A172 (cell line): ENCODE measurements around the gene COX14. TPM values are rescaled to one million over a fixed set of nuclear protein-coding genes. Genes with fewer than 3 reads are reported as not detected.

ENCODE experiments used
- DNase-seq: peaks from one replicate; pipeline ENCODE4 v3.0.0-alpha.2; 2015; ENCODE audit warnings: low spot score
- total RNA-seq: library from RNA; depleted of rRNA; stranded (reverse); fragments of >200 nt; shearing (Covaris generic); gene quantifications from 2 replicates; pipeline ENCODE4 v1.2.3, GENCODE V29; 2014

COX14 gene
- total RNA-seq, 1 experiment from 2014 or later: 49.7 TPM

DNA sequence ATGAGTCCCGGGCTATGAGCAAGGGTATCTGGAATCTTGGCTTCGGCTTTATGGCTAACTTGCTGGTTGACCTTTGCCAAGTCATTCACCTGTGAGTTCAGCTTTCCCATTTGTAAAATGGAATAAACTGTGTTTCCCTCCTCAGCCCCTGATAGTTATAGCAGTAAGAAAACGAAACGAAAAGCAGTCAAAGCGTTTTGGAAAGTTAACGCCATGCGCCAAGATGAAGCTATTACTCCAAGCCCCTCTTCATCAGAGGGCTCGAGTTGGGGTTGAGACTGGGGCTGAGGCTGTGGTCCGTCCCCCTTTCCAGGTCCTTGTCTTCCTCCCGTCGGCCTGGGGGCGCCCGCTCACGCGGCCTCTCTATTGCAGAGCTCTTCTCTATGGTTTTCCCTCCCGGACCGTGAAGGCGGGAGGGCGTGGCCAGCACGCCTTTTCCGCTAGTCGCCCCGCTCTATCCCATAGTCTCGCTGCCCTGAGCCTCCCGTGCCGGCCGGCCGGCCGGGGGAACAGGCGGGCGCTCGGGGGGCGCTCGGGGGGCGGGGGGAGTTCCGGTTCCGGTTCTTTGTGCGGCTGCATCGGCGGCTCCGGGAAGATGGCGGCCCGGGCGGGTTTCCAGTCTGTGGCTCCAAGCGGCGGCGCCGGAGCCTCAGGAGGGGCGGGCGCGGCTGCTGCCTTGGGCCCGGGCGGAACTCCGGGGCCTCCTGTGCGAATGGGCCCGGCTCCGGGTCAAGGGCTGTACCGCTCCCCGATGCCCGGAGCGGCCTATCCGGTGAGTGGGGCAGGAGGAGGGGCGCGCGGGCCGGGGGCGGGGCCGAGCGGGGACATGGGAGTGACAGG is 27.0 kb upstream of the COX14 start, which contains the start of gene SMARCD1:
Gene SMARCD1 (plus strand): TSS at position 568 of the 840 bp plus-strand sequence. CDS start 28 bp downstream, at position 596.
- peak; percentile 85 for DNase-seq

DNA sequence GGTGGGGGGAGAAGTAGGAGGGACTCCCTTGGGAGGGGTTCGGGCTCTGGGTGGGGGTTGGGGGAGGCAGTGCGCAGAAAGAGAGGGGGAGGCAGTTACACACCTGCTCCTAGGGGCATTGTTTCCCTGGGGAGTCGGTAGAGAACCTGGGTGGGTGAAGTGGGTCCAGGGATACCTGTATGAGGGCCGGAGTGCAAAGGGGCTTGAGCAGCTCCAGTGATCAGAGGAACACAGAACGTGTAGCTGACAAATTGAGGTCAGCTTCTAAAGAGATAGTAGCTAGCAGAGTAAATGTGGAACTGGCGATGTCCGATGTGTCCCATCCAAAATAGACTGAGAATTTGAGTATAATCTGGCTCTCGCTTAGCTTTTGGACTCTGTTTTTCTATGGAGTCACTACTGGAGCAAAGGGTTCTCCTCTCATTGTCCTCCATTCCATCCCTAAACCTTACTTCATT is 26.4 kb upstream of the COX14 start:
- DNase-seq: no peak

DNA sequence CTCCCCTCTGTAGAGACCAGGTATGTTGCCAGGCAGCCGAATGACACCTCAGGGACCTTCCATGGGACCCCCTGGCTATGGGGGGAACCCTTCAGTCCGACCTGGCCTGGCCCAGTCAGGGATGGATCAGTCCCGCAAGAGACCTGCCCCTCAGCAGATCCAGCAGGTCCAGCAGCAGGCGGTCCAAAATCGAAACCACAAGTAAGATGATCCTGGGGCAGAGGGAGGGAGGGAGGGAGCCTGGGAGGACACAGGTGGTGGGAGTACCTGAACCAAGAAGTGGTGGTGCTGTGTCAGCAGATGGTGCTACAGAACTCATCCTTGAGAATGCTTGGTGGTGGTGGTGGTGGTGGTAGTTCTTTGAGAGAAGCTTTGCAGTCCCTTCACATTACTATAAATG is 25.9 kb upstream of the COX14 start:
- no peak for DNase-seq

DNA sequence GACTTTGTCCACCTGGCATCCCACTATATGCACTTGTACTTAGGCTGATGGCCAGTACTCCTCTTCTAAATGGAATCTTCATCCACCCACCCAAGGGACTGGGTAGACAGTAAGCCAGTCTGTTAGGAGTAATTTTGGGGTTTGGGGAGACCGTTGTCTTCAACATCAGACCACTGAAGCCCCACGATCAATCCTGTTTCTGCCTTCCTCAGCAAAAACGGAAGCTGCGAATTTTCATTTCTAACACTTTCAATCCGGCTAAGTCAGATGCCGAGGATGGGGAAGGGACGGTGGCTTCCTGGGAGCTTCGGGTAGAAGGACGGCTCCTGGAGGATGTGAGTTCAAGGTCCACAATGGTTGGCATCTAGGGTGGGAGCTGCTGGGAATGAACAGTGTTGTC is 24.9 kb upstream of the COX14 start:
- no peak for DNase-seq

DNA sequence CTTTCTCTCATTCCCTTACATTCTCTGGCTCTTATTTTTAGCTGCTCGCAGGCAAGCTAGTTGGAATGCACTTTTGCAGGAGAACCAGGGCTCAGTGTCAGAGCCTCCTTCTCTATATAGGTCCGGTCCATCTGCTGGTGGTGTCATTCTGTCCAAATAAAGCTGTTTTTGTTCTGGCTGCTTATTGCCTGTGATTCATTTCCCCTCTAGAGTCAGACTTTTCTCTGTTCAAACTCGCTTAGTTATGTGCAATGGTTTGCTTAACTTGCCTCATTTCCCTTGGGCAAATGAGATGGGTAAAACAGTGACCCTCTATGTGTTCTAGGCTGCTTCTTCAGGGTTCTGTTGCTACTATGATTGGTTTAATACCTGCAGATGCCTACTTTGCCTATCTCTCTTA is 24.0 kb upstream of the COX14 start:
- no peak for DNase-seq

DNA sequence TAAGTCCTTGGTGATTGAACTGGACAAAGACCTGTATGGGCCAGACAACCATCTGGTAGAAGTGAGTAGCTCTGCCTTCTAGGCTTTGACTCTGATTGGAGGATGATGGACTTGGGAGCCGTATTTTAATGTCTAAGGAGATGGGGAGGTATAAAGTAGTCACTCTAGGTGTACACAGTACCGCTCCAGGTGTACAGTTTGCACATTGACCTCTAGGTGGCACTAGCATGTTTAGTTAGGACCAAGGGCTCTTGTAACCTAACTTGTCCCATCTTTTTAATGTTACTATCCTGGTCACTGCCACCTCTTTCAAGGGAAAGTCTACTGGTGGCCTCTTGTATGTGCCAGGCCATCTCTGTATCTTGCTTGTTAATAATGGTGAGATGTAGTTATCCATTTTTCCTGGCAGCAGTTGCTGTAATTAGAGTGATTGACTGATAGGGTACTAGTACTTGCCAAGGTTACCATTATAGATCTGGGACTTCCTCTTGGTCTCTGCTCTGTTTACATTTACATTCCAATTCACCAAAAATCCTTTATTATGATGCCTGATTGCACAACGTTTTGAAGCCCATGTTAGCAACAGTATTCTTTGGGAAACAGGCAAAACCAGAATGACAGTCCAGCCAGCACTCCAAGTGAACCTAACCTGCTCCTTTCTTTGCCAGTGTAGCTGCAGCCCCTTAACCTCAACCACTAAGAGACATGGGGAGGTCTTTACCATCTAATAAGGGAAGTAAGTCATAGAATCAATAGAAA is 23.3 kb upstream of the COX14 start:
- peak; percentile 53 for DNase-seq

DNA sequence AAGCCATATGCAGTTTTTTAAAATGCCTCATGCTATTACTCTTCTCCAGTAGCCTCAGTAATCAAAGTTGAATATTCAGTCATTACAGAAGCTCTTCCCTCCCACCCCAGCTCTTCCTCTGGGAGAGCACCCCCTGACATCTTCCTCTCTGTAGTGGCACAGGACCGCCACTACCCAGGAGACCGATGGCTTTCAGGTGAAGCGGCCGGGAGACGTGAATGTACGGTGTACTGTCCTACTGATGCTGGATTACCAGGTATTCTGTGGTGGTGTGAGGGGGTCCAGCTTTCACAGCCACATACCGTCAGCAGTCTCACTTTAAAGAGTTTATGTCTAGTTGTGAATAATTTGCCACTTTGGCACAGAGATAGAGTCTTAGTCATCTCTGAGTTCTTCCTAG is 22.3 kb upstream of the COX14 start:
- no peak for DNase-seq

DNA sequence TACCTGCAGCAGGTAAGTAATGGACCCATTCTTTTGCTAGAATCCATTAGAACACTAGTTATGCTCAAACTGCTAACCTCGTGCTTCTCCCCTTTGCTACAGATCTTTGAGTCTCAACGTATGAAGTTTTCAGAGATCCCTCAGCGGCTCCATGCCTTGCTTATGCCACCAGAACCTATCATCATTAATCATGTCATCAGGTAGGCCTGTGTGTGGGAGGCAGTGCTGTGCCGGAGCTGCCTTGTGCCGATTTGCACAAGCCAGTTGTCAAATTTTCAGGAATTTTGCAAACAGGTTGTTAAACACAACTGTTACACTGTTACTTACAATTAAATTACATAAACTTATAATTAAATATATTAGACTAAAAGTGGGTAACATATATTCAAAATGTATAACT is 21.6 kb upstream of the COX14 start:
- DNase-seq: no peak

DNA sequence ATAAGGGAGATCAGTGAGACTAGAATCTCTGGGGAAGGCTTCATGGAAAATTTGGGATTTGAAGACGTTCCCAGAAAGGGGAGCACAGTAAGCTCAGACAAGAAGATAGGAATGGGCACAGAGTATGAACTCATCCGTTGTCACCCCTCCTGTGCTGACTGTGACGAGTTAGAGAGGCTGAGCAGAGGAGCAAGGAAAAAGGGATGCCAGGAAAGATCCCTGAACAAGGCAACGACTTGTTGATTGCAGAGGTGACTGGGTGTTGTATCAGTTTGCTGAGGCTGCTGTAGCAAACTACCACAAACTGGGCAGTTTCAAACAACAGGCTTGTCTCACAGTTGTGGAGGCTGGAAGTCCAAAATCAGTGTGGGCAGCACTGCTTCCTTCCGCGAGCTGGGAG is 14.1 kb upstream of the COX14 start:
- DNase-seq: no peak

DNA sequence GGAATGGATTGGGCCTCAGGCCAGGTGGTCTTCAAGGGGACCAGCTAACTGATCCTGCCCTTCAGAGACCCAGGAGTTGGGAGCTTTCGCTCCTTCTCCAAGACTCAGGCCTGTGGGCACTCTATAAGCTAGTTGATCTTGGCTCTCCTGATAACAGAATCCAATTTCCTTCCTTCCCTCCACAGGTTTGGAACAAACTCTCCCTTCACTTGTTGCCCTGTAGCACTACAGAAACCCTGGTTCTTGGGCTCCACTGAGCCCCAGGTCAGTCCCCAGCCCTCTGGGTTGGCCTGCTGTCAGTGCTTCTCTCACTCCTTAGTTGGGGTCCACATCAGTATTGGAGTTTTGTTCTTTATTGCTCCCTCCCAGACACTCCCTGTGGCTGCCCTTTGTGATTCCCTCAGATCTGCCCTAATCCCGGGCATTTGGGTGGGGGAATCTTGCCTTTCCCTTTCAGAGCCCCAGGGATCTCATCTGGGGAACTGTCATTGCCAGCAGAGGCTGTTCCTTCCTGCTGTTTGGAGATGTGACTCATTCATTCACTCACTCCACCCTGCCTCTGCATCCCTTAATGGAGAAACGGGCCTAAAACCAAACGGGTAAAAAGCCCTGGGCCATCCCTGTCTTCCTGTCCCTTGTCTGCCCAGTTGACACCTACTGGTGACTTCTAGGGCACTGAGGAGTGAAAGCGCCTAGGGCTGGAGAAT is 12.6 kb upstream of the COX14 start:
- DNase-seq: peak; percentile 38

DNA sequence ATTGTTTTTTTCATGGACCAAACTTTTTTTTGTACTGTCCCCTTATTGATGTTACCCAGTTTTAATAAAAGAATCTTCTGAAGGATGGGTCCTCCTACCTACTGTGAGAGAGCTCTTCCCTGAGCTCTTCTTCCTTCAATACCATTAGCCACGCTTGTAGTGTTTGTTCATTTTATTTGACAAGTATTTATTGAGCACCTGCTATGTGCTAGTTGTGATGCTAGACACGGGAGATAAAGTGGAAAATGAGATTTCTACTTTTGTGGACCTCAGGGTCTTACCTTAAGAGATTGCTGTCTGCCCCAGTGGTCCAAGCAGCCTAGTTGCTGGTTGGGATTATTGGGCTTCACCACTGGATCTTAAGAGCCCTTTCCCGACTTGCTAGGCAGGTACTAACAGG is 11.5 kb upstream of the COX14 start:
- no peak for DNase-seq

DNA sequence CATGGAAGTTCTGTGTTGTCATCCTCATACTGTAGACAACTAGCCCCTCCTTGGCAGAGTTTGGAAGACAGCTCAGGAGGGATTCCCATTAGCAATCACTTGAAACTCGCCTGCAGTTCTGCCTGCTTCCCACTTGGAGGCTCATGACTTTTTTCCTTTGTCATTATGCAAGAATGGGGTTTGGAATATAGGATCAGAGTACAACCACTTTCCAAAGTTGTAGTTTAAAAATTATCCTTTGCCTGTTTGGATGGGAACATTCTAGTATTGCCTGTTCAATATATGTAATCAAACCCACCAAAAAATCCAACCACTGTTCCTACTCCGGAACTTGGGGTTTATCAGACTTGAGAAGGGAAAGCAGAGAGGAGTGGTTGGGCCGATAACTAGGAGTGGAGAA is 10.4 kb upstream of the COX14 start:
- DNase-seq: peak; percentile 38

DNA sequence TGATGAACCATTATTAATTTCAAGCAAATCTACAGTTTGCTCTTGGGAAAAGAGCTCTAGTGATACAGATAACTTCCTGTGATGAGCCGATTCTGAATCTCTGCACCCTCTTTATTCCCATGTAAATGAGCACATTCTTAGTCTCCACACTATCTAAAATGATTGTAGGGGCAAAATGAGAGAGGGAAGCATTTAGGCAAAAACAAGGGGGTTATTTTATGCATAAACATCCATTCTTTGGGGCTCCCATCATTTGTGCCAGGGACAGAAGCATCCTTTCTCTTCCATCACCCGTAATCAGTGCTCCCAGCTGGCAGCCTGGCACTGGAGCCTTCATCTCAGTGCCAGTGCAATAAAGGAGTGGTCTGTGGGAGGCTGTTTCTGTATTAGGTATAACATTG is 9.9 kb upstream of the COX14 start:
- DNase-seq: no peak

DNA sequence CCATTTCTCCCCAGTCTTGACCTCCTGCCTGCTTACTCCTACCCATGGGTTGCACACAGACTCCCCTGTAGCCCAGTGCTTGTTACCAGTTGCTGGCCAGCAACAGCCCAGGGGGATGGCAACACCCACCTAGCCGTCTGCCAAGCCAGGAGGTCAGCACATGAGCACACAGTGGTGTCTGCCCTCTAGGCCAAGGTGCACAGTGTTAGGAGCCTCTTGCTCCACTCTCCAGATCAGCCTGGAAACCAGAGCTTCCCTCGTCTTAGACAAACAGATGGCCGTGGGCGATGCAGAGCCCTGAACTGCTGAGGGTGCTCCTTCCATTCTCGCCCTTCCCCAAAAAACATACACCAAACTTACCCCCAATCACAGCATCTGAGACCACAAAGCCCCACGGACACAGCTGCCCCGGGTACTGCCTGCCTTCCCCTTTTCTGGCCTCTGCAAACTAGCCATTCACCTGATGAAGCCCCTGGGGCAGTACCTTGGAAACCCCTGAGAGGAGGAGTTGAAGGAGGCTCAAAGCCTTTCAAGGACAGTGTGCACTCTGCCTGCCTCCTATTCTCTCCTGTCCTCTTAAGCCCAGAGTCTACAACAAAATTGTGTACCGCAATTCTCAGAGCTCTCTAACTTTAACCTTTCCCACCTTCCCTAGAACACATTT is 9.3 kb upstream of the COX14 start:
- no peak for DNase-seq

DNA sequence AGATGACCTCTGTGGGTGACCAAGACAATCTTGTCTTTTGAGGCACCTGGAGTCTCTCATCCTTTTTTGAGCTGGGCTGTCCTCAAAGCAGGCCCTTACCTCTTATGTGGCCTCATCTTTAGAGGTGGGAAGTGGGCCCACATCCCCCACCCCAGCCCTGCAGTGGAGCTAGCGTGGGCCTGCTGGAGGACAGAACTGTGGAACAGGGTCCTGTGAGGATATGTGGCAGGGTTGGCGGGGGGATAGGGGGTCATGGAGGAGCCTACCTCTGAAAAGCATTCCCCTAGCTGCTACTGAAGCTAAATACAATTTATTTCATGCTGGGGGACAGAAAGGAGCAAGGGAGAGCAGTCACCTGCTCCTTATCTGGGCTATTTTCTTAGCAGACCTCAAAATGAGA is 8.7 kb upstream of the COX14 start:
- DNase-seq: no peak

DNA sequence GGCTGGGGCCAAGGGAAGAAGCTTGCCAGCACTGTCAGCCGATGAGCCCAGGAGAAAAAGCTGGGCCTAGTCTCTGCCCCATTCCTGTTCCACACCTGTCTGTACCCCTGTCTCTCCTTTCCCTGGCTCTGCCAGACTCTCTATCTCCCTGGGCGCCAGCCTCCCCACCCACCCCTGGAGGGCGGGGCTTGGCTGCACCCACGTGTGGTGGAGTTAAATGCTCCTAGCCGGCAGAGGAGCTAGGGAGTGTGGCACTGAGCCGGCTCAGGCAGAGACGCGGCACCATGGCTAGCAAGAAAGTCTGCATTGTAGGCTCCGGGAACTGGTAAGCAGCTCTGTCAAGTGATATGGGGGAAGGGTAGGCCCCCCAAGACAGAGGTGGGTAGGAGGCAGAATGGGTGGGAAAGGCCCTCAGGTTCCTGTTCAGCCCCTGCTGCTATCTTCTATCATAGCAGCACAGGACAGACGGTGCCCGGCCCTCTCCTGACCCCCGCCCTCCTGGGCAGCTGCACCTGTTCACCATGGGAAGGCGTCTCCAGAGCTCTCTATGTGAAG is 8.2 kb upstream of the COX14 start, which contains the start of gene GPD1:
Gene GPD1 (plus strand): TSS at position 242 of the 555 bp plus-strand sequence. CDS start 43 bp downstream, at position 285.
- DNase-seq: peak; percentile 15

DNA sequence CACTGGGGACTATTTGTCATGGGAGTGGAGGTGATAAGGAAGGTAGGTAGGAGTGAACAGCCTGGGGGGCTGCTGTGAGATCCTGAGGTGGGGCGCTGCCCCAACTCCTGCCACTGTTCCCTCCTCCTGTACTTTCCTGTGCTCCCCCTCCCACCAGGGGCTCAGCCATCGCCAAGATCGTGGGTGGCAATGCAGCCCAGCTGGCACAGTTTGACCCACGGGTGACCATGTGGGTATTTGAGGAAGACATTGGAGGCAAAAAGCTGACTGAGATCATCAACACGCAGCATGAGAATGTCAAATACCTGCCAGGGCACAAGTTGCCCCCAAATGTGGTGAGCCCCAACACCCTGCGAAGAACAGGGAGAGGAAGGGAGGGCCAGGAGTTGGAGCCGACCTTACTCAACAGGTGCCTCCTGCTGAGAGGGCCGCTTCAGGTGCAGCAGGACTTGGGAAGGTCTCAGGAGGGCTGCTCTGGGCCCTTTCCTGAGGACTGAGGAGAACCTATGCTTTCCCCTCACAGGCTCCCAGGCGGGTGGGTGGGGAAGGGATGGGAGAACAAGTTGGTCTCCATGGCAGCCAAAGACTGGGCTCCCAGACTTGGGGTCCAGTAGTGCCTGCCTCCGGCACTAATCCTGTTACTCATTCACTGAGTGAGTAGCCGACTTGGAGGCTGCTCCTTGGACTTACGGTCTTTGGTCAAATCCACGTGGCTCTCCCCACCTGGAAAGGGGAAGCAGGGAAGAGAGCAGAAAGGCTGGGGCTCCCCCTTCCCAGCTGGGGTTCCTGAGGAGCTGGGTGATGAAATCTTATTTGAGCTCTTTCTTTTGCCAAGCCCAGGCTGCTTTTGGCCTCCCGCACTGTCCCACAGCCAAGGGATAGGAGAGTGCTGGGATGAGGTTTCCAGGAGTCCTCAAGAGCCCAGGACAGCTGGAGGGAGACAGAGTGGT is 7.3 kb upstream of the COX14 start:
- no peak for DNase-seq

DNA sequence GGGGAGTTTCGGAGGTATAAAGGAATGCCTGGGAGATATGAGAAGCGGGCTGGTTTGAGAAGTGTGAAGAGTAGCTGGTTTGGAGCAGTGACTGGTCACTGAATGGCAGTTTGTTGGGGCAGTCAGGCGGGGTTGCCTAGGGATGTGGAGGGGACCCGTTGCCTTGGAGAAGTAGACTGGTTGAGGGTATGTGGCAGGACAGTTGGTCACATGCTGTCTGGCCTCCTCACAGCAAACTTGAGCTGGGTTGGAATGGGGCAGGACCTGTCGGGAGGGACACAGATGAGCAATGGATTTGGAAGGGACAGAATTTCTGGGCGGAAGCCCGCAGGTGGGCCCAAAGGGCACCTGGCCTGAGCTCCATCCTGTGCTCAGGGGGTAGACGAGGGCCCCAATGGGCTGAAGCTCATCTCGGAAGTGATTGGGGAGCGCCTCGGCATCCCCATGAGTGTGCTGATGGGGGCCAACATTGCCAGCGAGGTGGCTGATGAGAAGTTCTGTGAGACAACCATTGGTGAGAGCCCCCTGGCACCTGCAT is 6.1 kb upstream of the COX14 start:
- no peak for DNase-seq

DNA sequence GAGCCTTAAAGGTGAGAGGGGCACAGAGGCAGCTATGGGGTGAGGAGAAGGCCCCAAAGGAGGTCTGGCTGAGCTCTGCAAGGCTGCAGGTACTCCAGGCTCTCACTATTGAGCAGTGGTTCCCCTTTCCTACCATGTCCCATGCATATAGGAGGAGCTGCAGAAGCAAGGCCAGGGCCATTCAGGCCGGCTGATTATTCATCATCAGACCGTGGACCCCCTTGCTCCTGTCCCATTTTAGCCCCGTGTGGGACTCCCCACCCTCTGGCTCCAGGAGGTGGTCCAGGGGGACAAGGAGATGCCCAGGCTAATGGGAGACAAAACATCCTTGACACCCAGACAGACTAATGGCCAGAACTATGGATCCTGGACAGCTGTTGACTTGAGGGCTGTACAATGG is 5.1 kb upstream of the COX14 start:
- DNase-seq: no peak
